Activated T-cell treated with anti-CD3 and anti-CD28 coated beads for 24 hours (primary cell): Measurements from ENCODE around the gene ARHGAP35.
"Not testable (repeated sequence)": the region's sequence is repeated elsewhere in the genome, so short reads cannot be mapped to it uniquely, and the experiment has no call there.

ENCODE experiments used
- DNase-seq: peaks from one replicate; pipeline ENCODE4 v3.0.0-alpha.2; 2020; ENCODE audit warnings: low read depth

ARHGAP35 gene

DNA sequence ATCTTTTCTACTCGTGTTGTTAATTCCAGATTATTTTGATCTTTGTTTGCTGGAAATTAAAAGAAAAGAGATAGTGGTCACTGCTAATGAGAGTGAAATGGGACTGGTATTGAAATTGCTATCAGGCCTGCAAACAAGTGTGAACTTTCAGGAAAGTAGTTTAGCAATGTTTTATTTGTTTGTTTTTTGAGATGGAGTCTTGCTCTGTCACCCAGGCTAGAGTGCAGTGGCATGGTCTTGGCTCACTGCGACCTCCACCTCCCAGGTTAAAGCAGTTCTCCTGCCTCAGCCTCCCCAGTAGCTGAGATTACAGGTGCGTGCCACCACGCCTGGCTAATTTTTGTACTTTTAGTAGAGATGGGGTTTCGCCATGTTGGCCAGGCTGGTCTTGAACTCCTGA lies 10.4 kb downstream of the ARHGAP35 start:
- not testable (repeated sequence) for DNase-seq

DNA sequence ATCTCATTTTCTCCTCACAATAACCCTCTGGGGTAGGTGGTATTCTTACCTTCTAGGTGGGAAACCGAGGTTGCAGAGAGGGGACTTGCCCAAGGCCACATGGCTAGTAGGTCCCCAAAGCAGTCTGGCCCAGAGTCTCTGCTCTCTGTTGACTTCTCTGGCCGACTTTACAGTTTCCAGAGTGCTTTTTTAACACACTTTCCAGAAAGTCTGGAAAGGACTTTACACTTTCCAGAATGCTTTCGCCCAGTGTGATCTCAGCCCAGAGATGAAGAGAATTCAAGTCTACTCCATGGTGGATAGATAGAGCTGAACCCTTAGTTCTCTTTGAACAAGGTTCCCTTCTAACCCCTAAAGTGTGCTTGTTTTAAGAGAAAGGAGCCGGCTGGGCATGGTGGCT lies 12.2 kb downstream of the ARHGAP35 start:
- no peak for DNase-seq

DNA sequence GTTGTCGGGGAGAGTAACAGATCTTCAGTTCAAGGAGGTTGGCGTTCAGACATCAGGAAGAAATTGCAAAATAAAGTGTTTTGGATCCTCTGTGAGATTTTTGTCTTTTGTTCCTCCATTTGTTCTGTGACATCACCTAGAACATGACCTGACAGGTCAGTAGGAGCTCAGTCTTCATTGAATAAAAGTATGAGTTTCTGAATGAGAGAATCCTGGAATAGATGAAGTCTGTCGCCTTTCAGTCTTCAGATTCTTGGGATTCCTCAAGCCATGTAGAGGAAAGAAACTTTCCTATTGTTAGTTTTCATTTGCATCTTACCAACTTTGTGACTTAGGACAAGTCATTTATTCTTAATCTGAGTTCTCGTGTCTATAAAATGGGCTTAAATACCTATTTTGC lies 14.4 kb downstream of the ARHGAP35 start:
- no peak for DNase-seq

- no peak for DNase-seq
Observed at GRCh38 chr19:46875657-46876056, 14.9 kb downstream of the ARHGAP35 start.

- DNase-seq, result no peak
Observed at GRCh38 chr19:46878613-46879375, 18.0 kb downstream of the ARHGAP35 start.

- no peak for DNase-seq
Observed at GRCh38 chr19:46880431-46880830, 19.6 kb downstream of the ARHGAP35 start.

- no peak for DNase-seq
Observed at GRCh38 chr19:46881092-46881491, 20.3 kb downstream of the ARHGAP35 start.

GRCh38 chr19:46882034-46882433 lies 21.2 kb downstream of the ARHGAP35 start:
- DNase-seq, result no peak

DNA sequence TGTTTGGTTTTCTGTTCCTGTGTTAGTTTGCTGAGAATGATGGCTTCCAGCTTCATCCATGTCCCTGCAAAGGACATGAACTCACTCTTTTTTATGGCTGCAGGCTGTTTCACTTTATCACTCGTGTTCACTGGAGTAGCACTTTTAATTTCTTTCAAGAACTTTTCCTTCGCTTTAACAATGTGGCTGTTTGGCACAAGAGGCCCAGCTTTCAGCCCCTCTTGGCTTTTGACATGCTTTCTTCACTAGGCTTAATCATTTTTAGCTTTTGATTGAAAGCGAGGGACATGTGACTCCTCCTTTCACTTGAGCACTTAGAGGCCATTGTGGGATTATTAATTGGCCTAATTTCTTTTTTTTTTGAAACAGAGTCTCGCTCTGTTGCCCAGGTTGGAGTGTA lies 22.0 kb downstream of the ARHGAP35 start:
- DNase-seq, result not testable (repeated sequence)

DNA sequence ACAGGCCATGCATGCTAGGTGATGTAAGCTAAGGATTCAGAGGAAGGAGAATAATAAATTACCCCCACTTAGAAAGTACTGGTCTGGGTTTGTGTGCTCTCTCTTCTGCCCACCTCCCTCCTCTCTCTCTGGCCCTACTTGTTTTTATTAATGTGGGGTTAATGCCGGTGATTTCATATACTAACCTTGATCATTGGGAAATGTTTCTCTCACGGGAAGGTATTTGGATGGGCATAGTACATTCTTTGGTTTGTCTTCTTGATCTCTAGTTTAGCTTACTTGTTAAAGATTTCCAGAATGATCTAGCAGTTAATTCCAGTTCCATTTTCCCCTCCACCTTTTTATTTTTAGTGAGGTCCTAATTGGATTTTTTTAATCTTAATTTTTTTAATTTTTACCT lies 24.6 kb downstream of the ARHGAP35 start:
- DNase-seq, result no peak

DNA sequence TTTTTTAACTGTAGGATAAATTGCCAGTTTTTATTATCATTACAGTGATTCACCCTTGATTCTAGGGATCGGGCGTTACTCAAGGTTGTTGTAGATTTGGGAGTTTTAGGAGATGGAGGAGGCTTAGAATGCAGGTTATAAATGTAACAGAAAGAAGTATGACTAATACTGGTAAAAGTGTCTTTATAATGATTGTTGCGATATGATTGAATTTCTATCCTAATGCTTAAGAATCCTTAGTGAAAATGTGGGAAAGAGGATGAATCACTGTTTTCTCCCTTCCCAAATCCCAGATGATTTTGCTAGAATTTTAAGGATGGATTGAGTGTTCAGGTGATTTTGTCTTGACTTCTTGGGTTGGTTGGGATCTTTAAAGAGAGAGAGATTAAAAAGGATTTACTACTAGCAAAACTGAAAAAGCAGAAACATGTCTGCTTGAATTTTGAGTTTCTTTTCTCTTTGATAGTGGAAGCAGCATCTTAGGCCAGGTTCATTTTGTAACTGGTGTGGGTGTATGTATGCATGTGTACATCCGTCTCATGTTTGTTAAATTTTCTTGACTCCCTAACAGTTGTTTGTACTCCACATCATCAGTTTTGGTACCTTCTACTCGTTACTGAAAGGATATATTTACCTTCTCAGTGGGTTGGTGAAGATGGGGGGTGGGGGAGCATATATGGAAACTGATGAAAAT lies 25.9 kb downstream of the ARHGAP35 start:
- no peak for DNase-seq

DNA sequence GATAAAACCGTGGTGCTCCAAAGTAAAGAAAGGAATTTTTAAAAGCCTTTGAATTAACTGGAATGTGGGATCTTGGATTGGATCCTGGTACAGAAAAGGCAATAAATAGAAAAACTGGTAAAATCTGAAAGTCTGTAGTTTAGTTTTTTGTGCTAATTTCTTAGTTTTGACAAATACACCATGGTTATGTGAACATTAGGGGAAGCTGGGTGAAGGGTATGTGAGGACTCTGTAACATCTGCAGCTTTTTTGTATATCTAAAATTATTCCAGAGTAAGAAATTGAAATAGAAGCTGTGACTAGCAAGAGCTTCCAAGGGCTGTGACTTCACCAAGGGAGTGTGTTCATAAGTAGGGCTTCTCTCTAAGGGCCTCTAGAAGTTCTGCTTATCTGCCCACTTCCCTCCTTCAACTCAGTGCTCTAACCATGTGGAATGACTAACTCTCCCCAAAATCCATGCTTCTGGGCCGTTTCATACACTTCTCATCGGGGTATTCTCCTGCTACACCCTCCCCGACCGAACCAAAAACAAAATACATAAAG lies 26.5 kb downstream of the ARHGAP35 start:
- no peak for DNase-seq

GRCh38 chr19:46890423-46891170 lies 29.8 kb downstream of the ARHGAP35 start:
- no peak for DNase-seq

DNA sequence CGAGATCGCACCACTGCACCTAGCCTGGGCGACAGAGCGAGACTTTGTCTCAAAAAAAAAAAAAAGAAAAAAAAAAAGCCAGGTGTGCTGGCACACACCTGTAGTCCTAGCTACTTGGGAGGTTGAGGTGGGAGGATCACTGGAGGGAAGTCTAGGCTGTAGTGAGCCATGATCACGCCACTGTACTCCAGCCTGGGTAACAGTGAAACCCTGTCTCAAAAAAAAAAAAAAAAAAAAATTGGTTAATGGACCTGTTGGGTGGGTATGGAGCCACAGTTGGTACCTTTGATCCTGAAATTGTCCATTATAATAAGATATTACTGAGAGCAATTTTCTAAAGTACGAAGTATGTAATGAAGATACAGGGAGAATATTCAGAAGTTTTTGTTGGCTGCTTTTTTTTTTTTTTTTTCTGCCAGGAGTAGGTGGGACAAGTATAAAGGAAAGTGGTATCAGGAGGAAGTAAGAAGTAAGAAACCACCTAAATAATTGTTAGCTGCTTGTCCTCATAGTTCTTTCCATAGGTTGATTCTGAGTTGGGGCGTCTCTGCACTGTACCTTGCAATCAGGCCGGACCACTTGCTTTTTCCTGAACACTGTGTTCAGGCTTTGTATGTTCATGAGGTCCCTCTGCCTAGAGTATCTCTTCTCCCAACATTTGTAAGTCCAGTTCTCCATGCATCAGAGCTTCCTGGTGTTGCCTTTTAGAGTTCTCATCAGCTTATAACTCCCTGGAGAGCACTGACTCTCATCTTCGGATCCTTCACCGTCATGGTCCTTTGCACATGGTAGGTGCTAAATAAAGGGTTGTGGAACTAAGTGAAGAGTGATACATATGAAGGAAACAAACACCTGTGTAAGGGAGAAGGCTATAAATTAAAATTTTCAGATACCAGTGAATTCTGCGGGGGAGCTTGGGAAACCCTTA lies 31.7 kb downstream of the ARHGAP35 start:
- DNase-seq, result no peak

DNA sequence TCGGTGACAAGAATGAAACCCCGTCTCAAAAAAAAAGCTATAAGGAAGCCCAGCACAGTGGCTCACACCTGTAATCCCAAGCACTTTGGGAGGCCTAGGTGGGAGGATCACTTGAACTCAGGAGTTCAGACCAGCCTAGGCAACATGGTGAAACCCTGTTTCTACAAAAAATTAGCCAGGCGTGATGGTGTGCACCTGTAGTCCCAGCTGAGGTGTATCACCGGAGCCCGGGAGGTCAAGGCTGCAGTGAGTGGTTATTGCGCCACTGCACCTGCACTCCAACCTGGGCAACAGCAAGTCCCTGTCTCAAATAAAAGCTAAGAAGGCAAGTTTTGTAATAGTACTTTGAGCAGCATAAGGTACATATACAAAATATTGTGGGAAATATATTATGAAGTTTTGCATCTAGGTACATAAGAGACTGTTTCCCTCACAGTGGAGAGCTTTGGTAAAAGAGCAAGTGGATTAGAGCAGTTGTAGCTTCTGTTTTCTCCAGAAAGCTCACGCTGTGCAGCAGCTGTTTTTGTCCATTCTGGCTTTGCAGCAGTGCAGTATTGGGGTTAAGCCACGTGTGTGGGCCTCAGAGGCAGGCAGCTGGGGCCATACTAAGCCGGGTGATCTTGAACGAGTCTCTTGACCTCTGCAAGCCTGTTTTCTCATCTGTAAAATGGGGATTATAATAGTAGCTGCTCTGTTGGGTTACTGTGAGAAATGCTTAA lies 35.4 kb downstream of the ARHGAP35 start:
- DNase-seq, result no peak

- DNase-seq, result no peak
Observed at GRCh38 chr19:46898731-46899130, 37.9 kb downstream of the ARHGAP35 start.

- DNase-seq, result no peak
Observed at GRCh38 chr19:46900341-46900740, 39.5 kb downstream of the ARHGAP35 start.

GRCh38 chr19:46901701-46902401 lies 41.1 kb downstream of the ARHGAP35 start:
- DNase-seq, result no peak

DNA sequence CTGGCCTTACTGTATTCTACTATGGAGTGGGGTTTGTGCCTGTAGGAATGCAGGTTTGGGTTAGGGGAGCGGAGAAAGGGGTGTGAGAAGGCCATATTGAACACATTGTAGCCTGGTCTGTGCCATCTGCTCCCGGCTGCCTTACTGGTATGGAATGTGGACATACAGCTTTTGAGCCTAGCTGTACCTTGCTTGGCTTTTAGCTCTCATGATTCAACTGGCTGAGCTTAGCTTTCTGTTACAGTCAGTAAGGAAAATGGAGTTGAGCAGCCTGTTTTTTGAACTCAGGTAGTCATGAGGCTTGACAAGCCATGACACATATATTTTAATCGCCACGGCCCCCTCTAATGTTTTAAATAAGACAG lies 41.6 kb downstream of the ARHGAP35 start:
- no peak for DNase-seq

DNA sequence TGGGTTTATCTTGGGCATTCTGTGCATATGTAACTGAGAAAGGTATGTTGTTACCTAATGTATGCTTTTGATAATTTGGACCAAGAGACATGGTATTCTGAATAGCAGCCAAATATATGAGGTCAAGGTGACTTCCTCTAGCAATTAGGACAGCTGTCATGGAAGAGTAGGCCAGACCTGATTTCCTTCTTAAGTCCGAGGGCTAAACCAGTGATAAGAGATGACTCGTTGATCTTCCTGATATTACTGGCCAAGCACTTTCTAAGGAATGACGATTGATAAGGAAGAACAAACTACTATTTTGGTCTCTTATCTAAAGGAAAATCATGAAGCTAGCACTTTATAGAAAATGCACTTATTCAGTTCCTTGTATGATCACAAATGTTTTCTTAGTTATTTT lies 42.7 kb downstream of the ARHGAP35 start:
- DNase-seq, result no peak
